PC-9 (cell line): Measurements from ENCODE around the gene NCKAP1.

Source experiments
- EZH2 ChIP-seq: fragments of 200-600 bp; sonication (generic); IDR thresholded peaks from 2 replicates; pipeline ENCODE4 v1.8.0; 2017; ENCODE audit warnings: antibody characterized with exemption, low read depth
- TF ChIP-seq, protein P1 (sequence below): fragments of 200-600 bp; sonication (generic); conservative IDR thresholded peaks from 2 replicates; pipeline ENCODE4 v1.6.1; 2017; ENCODE audit warnings: mixed run types, antibody characterized with exemption, mild to moderate bottlenecking, moderate library complexity

- TF ChIP-seq, protein P1, sequence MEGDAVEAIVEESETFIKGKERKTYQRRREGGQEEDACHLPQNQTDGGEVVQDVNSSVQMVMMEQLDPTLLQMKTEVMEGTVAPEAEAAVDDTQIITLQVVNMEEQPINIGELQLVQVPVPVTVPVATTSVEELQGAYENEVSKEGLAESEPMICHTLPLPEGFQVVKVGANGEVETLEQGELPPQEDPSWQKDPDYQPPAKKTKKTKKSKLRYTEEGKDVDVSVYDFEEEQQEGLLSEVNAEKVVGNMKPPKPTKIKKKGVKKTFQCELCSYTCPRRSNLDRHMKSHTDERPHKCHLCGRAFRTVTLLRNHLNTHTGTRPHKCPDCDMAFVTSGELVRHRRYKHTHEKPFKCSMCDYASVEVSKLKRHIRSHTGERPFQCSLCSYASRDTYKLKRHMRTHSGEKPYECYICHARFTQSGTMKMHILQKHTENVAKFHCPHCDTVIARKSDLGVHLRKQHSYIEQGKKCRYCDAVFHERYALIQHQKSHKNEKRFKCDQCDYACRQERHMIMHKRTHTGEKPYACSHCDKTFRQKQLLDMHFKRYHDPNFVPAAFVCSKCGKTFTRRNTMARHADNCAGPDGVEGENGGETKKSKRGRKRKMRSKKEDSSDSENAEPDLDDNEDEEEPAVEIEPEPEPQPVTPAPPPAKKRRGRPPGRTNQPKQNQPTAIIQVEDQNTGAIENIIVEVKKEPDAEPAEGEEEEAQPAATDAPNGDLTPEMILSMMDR = no peak
- TF ChIP-seq EZH2 = no peak
These were observed 57.6 kb downstream of the NCKAP1 start for GRCh38 chr2:182980652-182981051.
